Measurements from ENCODE around the gene ADSS1. TPM values are rescaled to one million over a fixed set of nuclear protein-coding genes. Genes with fewer than 3 reads are reported as not detected.

Gene ADSS1
- polyA plus RNA-seq, 1 of the 3 experiments (the other 2 are of a cell fraction), result 14.3 TPM

GRCh38 chr14:104715871-104716270 lies 8.2 kb upstream of the ADSS1 start:
- no peak overlapping the region; a peak in 1 of 4 replicates for H3K27ac ChIP-seq (ENCODE audit: low read depth in 2 of 2, low read length in 1 of 2)
- no peak overlapping the region for H2AFZ ChIP-seq (ENCODE audit: low read depth)
- H3K4me2 ChIP-seq, result no peak overlapping the region
- H3K9ac ChIP-seq, result no peak overlapping the region
- POLR2A ChIA-PET, result no interaction called here
- no peaks in the 10 kb centered on the region for H3K27me3 ChIP-seq (ENCODE audit: insufficient read depth)
- H3K4me1 ChIP-seq (ENCODE audit: control insufficient read depth in 1 of 2, insufficient read depth in 2 of 2, low read depth in 1 of 2, low read length in 1 of 2), result peaks cover 0 to 13% of the 10 kb centered on the region in 2 experiments; a peak in 1 of 4 replicates
- no peaks in the 10 kb centered on the region for H3K9me2 ChIP-seq
- H4K20me1 ChIP-seq (ENCODE audit: insufficient read depth), result no peaks in the 10 kb centered on the region
- no peaks in the 10 kb centered on the region for H3K9me3 ChIP-seq
- no peaks in the 10 kb centered on the region for H3F3A ChIP-seq (replicated peaks; ENCODE audit: insufficient read depth)
- 100% methylated on average over 1 of the region's 12 CpGs for WGBS (ENCODE audit: low lambda C conversion rate)
- no peak for TF ChIP-seq REST (IDR thresholded peaks at IDR 0.05; ENCODE audit: low read depth, low read length)
- no peak for TF ChIP-seq MXI1 (IDR thresholded peaks at IDR 0.05; ENCODE audit: low read depth, low read length)
- no peak for TF ChIP-seq ZBTB33 (IDR thresholded peaks at IDR 0.05; ENCODE audit: borderline replicate concordance, low read depth)
- no peak for TF ChIP-seq NRF1 (IDR thresholded peaks at IDR 0.05; ENCODE audit: low read depth, low read length)
- TF ChIP-seq MEF2A (IDR thresholded peaks at IDR 0.05; ENCODE audit: borderline replicate concordance, low read depth), result no peak
- no peak for TF ChIP-seq RCOR1 (IDR thresholded peaks at IDR 0.05; ENCODE audit: low read length)
- H3K36me3 ChIP-seq (replicated peaks in 1 of 2; ENCODE audit: control insufficient read depth in 1 of 2, insufficient read depth in 2 of 2, low read length in 1 of 2), result peaks cover 0 to 53% of the 10 kb centered on the region in 2 experiments
- H3K79me2 ChIP-seq (ENCODE audit: insufficient read depth), result no peaks in the 10 kb centered on the region
- H3K4me3 ChIP-seq (ENCODE audit: low read depth in 2 of 2, low read length in 1 of 2), result no peak overlapping the region
- DNase-seq, result no peak
- CTCF ChIA-PET, result interaction anchor here (1.5 kb wide), 1 partner anchor 152 kb away, joined by 3 read pairs; no protein-coding TSS in a partner anchor

GRCh38 chr14:104717137-104717536 lies 6.9 kb upstream of the ADSS1 start:
- H3K9me2 ChIP-seq, result no peaks in the 10 kb centered on the region
- no peaks in the 10 kb centered on the region for H3K9me3 ChIP-seq
- H2AFZ ChIP-seq (ENCODE audit: low read depth), result no peak overlapping the region
- H3K27me3 ChIP-seq (ENCODE audit: insufficient read depth), result no peaks in the 10 kb centered on the region
- TF ChIP-seq EZH2phosphoT487 (IDR thresholded peaks at IDR 0.05; ENCODE audit: borderline replicate concordance, low read depth), result no peak
- peaks cover 5% of the 10 kb centered on the region; the same call in 1 of the 2 replicates for H4K20me1 ChIP-seq (ENCODE audit: insufficient read depth)
- no peaks in the 10 kb centered on the region for H3F3A ChIP-seq (replicated peaks; ENCODE audit: insufficient read depth)
- no peak for DNase-seq
- H3K4me3 ChIP-seq (ENCODE audit: low read depth in 2 of 2, low read length in 1 of 2), result no peak overlapping the region
- H3K4me2 ChIP-seq, result no peak overlapping the region
- H3K36me3 ChIP-seq (replicated peaks in 1 of 2; ENCODE audit: control insufficient read depth in 1 of 2, insufficient read depth in 2 of 2, low read length in 1 of 2), result peaks cover 4 to 41% of the 10 kb centered on the region in 2 experiments
- 90% methylated on average over 22 of the region's 22 CpGs for WGBS (ENCODE audit: low lambda C conversion rate)
- ChIA-PET POLR2A (no interaction called here), CTCF (interaction anchor here (1.5 to 2.3 kb wide), 2 partner anchors 9 to 153 kb away, joined by 3 to 16 read pairs; no protein-coding TSS in a partner anchor)
- no peak overlapping the region for H3K27ac ChIP-seq (ENCODE audit: low read depth in 2 of 2, low read length in 1 of 2)
- no peaks in the 10 kb centered on the region for H3K79me2 ChIP-seq (ENCODE audit: insufficient read depth)
- no peak overlapping the region for H3K9ac ChIP-seq
- peaks cover 0 to 13% of the 10 kb centered on the region in 2 experiments; a peak in 2 of 4 replicates for H3K4me1 ChIP-seq (ENCODE audit: control insufficient read depth in 1 of 2, insufficient read depth in 2 of 2, low read depth in 1 of 2, low read length in 1 of 2)

Measured in SK-N-SH (cell line).